GM19372 (cell line): ENCODE results near the gene UGT3A2.

Experiments used
- ATAC-seq: cut with Tn5 transposase; IDR thresholded peaks from one replicate; pipeline ENCODE4 v1.9.1; 2021; ENCODE audit warnings: mild to moderate bottlenecking, low read depth, moderate library complexity; ENCODE audit not compliant: unreplicated experiment

UGT3A2 gene, protein sequence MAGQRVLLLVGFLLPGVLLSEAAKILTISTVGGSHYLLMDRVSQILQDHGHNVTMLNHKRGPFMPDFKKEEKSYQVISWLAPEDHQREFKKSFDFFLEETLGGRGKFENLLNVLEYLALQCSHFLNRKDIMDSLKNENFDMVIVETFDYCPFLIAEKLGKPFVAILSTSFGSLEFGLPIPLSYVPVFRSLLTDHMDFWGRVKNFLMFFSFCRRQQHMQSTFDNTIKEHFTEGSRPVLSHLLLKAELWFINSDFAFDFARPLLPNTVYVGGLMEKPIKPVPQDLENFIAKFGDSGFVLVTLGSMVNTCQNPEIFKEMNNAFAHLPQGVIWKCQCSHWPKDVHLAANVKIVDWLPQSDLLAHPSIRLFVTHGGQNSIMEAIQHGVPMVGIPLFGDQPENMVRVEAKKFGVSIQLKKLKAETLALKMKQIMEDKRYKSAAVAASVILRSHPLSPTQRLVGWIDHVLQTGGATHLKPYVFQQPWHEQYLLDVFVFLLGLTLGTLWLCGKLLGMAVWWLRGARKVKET

DNA sequence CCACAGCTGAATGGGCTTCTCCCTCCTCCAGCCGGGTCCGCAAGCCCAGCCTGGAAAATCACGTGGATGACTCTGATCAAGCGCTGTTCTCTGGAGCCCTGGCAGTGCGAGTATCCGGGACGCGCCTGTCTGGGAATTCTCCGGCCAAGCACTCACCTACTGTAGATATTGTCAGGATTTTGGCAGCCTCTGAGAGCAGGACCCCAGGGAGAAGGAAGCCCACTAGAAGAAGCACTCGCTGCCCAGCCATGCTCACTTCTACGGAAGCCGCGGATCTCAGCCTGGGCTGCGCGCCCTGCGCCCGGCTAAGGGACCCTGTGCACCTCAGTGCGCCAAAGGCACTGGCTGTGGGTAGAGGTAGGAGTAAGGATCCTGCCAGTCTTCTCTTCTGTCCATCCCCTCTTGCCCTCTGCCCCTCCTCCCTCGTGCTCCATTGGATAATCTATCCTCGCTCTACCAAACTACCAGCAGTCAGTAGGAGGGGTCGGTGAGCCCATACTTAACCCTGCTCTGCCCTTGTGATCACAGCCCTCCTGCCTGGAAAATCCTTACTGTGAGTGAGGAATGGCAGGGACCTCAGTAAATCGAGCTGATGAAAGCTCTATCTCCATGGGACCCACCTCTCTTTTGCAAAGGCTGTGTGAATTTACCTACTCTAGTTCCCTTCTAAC, at the start of gene UGT3A2:
Gene UGT3A2, minus strand, starts transcription at position 343 of the 671 bp plus-strand sequence. Its CDS starts 93 bp downstream, at position 250.
- no peak for ATAC-seq

DNA sequence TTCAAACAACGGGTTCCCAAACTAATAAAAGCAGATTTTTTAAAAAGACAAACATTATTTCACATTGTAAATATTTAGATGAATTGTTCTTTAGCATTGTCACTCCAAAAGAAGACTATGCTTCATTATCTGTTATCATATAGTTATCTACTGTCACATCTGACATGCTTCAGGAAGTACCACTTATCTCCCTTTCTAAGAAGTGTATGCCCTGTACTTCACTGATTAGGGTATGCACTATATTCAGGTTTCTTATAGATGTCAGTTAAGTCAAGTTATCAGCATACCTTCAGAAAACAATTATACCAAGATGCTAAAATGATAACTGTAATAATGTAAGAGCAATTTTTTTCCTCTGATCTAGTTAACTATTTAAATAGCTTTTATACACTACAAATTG, 44.6 kb upstream of the UGT3A2 start:
- ATAC-seq: no peak

DNA sequence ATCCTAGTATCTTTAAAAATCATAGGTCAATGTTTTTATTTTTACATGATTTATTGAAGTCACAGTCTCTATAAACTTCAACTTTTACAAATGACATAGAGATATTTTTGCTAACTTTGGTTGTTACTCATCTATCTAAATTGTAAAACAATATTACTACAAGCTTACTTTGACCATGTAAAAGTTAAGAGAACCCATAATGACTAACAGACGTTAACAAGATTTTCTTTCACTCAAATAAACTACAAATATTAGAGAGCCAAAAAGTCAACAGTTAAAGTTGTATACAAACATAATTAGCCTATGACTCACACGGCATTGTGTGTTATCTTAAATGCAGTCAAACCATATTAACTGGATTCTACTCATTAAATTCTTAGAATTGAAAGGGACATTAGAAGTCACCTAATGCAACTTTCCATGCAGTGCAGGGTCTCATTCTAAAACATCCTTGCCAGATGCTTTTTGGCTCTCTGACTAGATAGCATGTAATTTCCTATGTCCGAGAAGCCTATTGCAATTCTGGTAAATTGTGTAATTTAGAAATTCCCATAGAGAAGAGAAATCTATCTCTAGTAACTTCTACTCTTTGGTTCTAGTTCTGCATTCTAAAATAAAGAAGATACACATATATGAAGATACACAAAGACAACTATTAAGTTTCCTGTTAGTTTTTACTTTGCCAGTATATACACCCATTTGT, 42.2 kb upstream of the UGT3A2 start:
- ATAC-seq: no peak

DNA sequence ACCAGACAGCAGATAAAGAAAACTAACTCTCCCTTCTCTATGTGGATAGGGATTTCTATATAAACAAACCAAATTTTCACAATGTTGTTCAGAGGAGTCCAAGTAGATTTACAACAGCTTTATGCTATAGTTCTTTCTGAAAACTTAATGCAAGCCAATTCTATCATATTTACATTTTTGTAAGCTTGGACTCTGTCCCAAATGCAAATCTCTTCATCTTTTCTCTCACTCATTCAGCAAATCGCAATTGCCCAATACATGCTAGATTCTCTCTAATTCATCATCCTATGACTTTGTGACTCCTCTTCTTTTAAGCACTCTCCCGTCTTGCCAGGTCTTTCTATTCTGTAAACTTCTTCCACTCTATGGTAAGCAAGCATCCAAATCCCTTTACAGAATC, 39.1 kb upstream of the UGT3A2 start:
- no peak for ATAC-seq

DNA sequence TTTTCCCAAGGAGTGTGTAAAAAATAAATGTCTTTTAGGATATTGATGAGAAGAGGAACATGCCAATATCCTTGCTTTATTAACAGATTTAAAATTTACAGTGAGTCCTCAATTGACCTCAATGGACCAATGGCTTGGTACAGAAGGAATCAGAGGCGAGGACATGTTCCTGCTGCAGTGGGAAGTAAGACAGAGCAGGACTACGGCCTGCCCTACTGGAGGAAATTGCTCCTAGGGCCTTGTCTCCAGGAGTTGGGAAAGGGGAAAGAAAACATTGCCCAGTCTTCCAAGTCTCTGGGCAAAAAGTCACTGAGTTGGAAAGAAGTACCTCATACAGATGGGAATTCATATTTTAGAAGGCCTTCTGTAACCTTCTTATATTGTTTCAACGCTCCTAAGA, 33.1 kb upstream of the UGT3A2 start:
- no peak for ATAC-seq

DNA sequence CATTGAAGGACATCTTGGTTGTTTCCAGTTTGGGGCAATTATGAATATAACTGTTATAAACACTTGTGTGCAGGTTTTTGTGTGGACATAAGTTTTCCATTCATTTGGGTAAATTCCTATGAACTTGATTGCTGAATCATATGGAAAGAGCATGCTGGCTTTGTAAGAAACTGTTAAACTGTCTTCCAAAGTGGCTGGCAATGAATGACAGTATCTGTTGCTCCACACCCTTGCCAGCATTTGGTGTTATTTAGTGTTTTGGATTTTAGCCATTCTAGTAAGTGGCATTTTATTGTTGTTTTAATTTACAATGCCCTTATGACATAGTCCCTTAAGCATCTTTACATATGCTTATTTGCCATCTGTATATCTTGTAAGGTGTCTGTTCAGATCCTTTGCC, 29.8 kb upstream of the UGT3A2 start:
- ATAC-seq: no peak

DNA sequence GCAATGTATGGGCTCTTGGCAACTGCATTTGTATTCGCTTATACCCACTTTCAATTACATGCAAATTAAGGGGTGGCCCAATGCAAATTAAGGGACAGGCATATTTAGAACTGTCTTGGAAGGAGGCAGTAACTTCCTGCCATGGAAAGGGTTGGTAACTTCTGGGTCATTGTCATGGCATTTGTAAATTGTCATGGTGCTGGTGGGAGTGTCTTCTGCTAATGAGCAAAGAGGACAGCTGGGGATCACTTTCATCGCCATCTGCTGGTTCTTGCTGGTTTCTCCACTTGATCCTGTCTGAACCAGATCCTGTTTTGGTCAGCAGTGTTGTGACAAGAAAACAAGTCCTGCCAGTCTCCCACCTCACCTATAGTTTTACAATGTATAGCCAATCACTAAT, 23.3 kb upstream of the UGT3A2 start:
- peak; percentile 76 for ATAC-seq

DNA sequence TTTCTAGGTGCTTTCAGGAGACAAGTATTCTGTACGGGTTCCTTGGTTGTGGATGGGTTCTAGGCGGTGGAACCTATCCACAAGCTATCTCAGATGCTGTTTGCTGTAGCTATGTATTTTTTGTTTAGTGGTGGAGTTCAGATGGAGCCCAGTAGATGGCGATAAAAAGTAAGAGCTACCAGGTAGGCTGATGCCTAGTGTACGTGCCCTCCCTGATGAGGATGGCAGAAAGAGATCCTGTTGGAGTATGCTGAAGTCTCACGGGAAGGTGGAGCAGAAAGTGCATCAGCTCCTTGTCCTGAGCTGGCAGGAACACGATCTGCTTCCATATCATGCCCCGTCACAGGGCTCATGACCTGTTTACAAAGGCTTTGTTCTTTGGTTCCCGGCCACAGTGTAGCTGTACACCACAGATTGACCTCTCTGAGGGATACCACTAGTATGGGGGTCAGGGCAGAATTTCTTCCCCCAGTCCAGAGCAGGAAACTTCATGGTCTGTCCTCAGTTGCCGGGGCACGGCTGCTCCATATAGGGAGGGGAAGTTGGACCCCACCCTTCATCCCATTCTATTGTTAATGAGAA, 12.6 kb upstream of the UGT3A2 start:
- peak; percentile 91 for ATAC-seq

DNA sequence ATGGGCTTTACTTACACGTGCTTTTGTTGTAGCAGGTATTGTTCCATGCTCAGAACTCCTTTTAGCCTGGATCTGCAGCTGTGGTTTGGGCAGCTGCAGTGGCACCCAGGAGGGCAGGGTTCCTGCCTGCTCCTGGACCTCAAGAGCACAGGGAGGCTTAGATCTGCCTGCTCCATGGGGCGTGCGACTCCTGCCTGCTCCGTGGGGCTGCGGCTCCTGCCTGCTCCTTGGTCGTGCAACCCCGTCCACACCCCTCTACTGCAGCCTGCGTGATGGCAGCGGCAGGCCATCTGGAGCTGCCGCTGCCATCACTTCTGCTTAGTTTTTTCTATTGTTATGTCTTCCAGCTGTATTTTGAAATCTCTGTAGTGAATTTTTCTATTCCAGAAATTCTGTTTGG, 11.7 kb upstream of the UGT3A2 start:
- no peak for ATAC-seq

DNA sequence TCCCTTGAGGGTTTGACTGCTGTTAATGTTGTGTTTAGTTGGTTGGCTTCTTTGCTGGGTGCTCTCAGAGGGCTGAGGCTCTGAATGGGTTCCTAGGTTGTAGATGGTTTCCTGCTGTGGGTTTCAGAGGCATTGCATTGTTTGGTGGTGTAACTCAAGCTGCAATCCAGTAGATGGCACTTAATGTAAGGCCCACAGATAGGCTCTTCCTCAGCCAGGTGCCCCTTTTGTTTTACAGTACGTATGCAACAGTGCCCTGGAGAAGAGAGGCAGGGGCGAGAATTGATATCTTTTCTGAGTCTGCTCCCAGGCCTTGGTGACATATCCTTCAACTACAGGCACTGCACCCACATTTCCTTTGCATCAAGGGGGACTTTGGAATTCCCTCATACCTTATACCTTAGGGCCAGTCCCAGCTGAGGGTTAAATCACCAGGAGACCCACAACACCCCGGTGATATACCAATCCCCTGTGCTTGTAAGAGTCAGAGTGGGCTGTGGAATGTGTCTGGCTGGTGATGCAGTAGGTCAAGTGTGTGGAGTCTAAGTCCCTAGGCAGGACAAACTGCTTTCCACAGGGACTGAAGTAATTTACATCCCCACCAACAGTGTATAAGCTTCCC, 7.0 kb upstream of the UGT3A2 start:
- ATAC-seq: peak; percentile 84

DNA sequence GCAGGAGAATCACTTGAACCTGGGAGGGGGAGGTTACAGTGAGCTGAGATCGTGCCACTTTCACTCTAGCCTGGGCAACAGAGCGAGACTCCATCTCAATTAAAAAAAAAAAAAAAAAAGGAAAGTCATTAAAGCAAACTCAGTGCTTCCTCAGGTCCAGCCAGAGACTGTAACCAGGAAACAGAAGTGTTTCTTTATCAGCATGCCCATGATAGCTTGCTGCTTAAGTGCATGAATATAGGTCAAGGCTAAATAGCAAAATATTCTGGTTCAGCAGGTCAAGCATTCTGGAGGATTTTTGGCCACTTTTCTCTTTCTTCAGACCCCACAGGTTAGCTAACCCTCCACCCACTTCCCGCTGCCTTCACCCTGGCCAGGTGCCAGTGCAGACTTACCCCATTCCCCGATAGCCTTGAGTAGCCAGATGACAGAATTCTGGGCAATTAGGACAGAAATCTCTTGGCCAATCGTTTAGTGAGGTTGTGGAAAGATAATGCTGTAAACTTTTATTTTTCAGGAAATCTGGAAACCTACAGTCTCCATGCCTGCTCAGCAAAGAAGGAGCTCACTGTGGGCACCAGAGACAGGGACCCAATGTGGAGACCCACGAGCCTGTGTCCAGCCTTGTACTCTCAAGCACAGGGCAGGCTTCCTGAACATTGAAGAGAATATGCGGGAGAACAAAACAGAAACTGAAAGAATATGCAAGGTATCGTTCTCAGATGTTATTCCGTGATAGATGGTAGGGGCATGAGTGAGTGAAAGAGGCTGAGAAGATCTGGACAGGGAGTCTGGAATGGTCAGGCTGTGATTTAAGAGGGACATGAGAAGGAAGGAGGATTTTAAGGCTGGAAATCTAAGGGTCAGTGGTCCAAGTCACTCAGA, 4.2 kb upstream of the UGT3A2 start:
- no peak for ATAC-seq

DNA sequence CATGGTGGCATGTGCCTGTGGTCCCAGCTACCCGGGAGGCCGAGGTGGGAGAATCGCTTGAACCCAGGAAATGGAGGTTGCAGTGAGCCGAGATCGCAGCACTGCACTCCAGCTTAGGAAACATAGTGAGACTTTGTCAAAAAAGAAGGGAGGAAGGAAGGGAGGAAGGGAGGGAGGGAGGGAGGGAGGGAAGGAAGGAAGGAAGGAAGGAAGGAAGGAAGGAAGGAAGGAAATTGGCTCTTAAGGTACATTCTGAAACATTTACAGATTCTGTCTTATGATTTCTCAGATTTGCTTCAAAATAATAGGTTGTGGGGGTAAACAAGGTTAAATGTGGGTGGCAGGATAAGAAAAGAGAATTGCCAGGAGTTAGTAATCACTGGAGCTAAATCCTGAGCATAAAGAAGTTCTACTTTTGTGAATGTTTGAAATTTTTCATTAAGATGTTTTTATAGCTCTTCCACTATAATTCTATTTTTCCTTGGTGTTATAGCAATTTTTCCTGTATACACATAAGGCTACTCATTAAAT, 2.1 kb upstream of the UGT3A2 start:
- ATAC-seq: no peak

DNA sequence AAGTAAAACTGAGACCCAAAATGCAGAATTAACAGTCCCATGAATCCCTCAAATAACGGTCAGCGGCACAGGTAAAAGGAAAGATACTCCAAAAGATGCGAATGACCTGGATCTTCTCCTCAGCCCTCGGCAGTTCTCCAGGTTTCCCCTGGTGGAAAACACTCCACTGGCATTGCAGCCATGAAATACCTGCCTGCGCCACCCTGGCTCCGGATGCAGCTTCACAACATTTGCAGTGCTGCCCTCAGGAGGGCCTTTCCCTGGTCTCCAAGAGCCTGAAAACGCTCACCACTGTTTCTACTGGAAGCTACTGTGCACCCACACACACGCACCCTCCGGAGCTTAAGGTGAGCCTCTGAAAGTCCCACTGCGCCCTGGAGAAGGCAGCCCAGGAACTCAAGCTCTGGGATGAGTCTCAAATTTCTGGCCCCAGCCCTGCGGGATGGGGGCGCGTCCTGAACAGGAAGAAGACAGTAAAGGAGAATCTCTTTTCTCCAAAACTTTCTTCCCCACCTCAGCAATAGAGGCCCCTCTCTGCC, 612 bp downstream of the UGT3A2 start:
- no peak for ATAC-seq

DNA sequence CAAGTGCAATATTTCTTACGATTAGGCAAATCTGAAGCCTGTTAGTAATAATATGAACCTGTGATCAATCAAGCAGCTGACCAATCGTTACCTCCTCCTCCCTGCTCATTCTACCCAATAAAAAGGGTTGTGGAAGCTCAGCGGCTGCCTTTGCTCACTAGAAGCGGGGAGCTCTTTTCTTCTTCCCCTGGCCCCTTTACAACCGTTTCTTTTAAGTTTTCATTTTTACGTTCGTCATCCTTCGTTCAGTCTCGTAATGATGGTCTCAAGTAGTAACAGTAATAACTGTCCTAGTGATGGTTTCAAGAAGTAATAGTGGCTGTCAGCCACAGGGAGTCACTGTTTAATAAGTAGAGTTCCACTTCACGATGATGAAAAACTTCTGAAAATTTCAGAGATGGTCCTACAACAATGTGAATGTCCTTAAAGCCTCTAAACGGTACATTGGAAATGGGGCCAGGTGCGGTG, 6.2 kb downstream of the UGT3A2 start:
- ATAC-seq: no peak

DNA sequence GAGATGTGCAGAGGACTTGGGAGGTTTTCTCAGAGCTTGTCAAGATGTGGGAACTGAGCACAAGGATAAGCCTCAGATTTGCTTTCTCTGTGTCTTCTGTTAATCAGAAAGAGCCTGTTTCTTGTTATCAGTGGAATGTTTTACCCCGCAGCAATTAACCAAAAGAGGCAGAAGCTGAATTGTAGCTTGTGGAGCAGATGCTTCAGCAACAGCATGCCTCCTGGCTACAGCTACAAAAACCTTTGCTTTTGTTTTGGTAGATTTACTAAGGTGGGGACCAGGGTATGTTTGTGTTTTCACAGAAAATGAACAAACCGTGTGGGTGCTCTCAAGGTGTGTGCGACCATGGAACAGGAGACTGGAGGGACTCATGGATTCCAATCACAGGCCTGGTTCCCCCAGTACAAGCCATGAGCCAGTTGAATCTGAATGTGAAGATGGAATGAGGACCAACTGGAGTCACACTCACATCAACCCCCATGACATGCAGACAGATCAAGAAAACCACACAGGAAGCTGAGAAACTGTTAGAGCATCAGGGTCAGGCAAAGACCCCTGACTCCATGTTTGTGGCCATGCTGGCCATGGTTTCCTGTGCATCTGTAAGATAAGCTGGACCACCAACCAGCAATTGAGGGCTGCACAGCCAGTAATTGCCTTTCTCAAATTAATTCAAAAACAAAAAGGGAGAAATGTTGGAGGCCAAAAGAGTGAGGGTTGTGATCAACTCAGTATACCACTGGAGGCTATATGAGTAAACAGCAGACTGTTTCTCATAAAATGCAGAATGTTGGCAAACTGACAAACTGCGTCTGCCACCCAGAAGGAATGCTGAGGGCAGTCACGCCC, 6.9 kb downstream of the UGT3A2 start:
- ATAC-seq: no peak

DNA sequence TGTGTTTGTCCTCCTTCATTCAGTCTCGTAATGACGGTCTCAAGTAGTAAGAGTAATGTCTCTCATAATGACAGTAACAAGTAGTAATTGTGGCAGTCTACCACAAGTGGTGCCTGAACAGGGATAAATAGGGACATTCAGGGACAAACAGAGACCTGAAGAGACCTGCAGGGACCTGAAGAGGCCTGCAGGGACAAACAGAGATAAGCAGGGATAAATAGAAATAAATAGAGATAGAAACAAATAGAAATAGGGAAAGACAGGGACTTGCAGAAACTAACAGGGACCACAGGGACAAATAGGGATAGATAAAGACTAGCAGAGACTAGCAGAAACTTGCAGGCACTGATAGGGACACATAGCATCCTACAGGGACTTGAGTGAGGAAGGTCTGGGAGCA, 7.9 kb downstream of the UGT3A2 start:
- ATAC-seq: no peak

DNA sequence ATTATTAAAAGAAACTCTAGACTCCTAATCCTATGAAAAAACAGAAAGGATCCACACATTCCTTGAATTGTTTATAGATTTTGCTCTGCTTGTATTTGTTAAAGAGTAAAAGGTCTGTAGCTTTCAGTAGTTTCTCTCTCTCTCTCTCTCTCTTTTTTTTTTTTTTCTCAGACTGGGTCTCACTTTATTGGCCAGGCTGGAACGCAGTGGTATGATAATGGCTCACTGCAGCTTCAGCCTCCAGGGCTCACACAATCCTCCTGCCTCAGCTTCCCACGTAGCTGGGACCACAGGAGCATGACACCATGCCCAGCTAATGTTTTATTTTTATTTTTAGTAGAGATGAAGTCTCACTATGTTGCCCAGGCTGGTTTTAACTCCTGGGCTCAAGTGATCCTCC, 9.3 kb downstream of the UGT3A2 start:
- no peak for ATAC-seq

DNA sequence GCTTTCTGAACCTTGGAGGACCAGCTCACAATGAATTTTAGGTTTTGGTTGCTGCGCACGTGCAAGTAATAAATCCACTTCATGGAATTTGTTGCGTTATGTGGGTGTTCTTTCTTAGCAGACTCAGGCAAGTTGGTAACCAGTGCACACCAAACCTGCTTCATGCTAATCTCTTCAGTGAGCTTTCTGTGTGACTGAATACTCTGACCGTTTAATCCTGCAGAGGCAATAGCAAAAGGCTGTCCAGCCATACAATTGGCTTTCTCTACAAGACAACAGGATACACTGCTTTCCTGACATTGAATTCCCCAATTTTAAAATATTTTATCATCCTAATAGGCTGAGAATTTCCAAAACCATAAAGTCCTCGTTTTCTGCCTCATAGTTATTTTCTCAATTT, 10.3 kb downstream of the UGT3A2 start:
- ATAC-seq: no peak
